GM12878 (cell line): ENCODE measurements around the gene JMJD4. TPM values are rescaled to one million over a fixed set of nuclear protein-coding genes. Genes with fewer than 3 reads are reported as not detected.
A peak's percentile ranks its signal among the peaks of the same experiment; 100 is the strongest.

ENCODE experiments used
- ATF7 ChIP-seq: fragments of 450-650 bp; IDR thresholded peaks from 2 replicates; pipeline ENCODE4 v1.6.1; 2016; ENCODE audit warnings: low read depth, mild to moderate bottlenecking
- CREB1 ChIP-seq: IDR thresholded peaks from 2 replicates; pipeline ENCODE4 v1.6.1; 2012; ENCODE audit warnings: low read depth, mild to moderate bottlenecking, inconsistent platforms
- EED ChIP-seq: sonication (generic); IDR thresholded peaks from 2 replicates; pipeline ENCODE4 v1.6.1; 2016; ENCODE audit warnings: antibody characterized with exemption, low read depth
- EZH2 ChIP-seq: IDR thresholded peaks from 2 replicates; pipeline ENCODE4 v1.6.1; 2012; ENCODE audit warnings: low read depth, mild to moderate bottlenecking, control low read depth, inconsistent platforms, low read length, borderline replicate concordance; ENCODE audit not compliant: control insufficient read depth
- FOXK2 ChIP-seq: fragments of 450-650 bp; IDR thresholded peaks from 2 replicates; pipeline ENCODE4 v1.6.1; 2017; ENCODE audit warnings: mild to moderate bottlenecking, moderate library complexity
- KDM1A ChIP-seq: fragments of 200-600 bp; sonication (generic); IDR thresholded peaks from 2 replicates; pipeline ENCODE4 v1.6.1; 2016; ENCODE audit warnings: borderline replicate concordance
- MEF2A ChIP-seq: IDR thresholded peaks from 2 replicates; pipeline ENCODE4 v1.6.1; 2011; ENCODE audit warnings: low read depth, mild to moderate bottlenecking, low read length, moderate library complexity; ENCODE audit not compliant: insufficient read depth
- MTA2 ChIP-seq: fragments of 450-650 bp; IDR thresholded peaks from 2 replicates; pipeline ENCODE4 v1.6.1; 2016; ENCODE audit warnings: low read depth, mild to moderate bottlenecking, moderate library complexity
- POLR2AphosphoS5 ChIP-seq: IDR thresholded peaks from 2 replicates; pipeline ENCODE4 v1.6.1; 2011; ENCODE audit warnings: mild to moderate bottlenecking, low read length, inconsistent platforms
- SMAD1 ChIP-seq: fragments of 450-650 bp; IDR thresholded peaks from 2 replicates; pipeline ENCODE4 v1.6.1; 2018; ENCODE audit warnings: mild to moderate bottlenecking, low read depth; ENCODE audit not compliant: partially characterized antibody
- SPI1 ChIP-seq: IDR thresholded peaks from 2 replicates; pipeline ENCODE4 v1.6.1; 2011; ENCODE audit warnings: low read depth, mild to moderate bottlenecking, low read length, moderate library complexity, borderline replicate concordance; ENCODE audit not compliant: insufficient read depth
- STAT3 ChIP-seq: IDR thresholded peaks from 2 replicates; pipeline ENCODE4 v1.6.1; 2011; ENCODE audit warnings: low read depth, low read length, improper control_type of control experiment
- TBL1XR1 ChIP-seq: IDR thresholded peaks from 2 replicates; pipeline ENCODE4 v1.6.1; 2012; ENCODE audit warnings: low read depth, low read length, improper control_type of control experiment
- WRNIP1 ChIP-seq: IDR thresholded peaks from 2 replicates; pipeline ENCODE4 v1.6.1; 2011; ENCODE audit warnings: low read depth, low read length, improper control_type of control experiment, borderline replicate concordance
- YBX1 ChIP-seq: fragments of 450-650 bp; IDR thresholded peaks from 2 replicates; pipeline ENCODE4 v1.6.1; 2016; ENCODE audit warnings: antibody characterized with exemption
- polyA plus RNA-seq, 11 experiments: library from polyadenylated mRNA; depleted of rRNA in 4 of 11; unstranded in 6 of 11; stranded (reverse) in 5 of 11; fragments of >200 nt; fragmentation: Nextera tagmentation in 4 of 11; fragmentation: Illumina TruSeq in 1 of 11; extraction: Ambion mirVana in 4 of 11; extraction: Trizol in 1 of 11; gene quantifications; 1 replicate in 1 of 11; 2 replicates in 10 of 11; pipeline versions ENCODE4 v1.2.1 to v1.2.3, GENCODE V29; 2011 to 2016; ENCODE audit warnings: inconsistent platforms in 2 of 11, missing spikeins in 2 of 11, low read depth in 1 of 11
- total RNA-seq, 4 experiments: library from RNA; depleted of rRNA in 3 of 4; stranded (reverse); fragments of >200 nt in 3 of 4; fragmentation: Illumina TruSeq in 1 of 4; extraction: Trizol in 1 of 4; gene quantifications; 2 replicates each; pipeline versions ENCODE4 v1.2.1 to v1.2.3, GENCODE V29; 2013 to 2021
- TF ChIP-seq, protein P1 (sequence below): fragments of 450-650 bp; IDR thresholded peaks from 2 replicates; pipeline ENCODE4 v1.6.1; 2017; ENCODE audit warnings: borderline replicate concordance
- TF ChIP-seq, protein P2 (sequence below): fragments of 450-650 bp; IDR thresholded peaks from 2 replicates; pipeline ENCODE4 v1.6.1; 2018; ENCODE audit warnings: borderline replicate concordance, mild to moderate bottlenecking; ENCODE audit not compliant: partially characterized antibody
- TF ChIP-seq, protein P3 (sequence below): fragments of 450-650 bp; IDR thresholded peaks from 2 replicates; pipeline ENCODE4 v1.6.1; 2016; ENCODE audit warnings: mild to moderate bottlenecking
- TF ChIP-seq, protein P4 (sequence below): IDR thresholded peaks from 2 replicates; pipeline ENCODE4 v1.6.1; 2012; ENCODE audit warnings: low read depth, low read length, improper control_type of control experiment
- TF ChIP-seq, protein P5 (sequence below): fragments of 450-650 bp; formaldehyde crosslinking; IDR thresholded peaks from 2 replicates; pipeline ENCODE4 v1.4.0; 2020; ENCODE audit warnings: mild to moderate bottlenecking, moderate library complexity

The JMJD4 gene
- total and polyA plus RNA-seq, 10 of the 15 experiments (the other 5 are each of a cell fraction or from before 2014, with no cell fraction given), result 0.89 to 38.3 (median 18.4) TPM

DNA sequence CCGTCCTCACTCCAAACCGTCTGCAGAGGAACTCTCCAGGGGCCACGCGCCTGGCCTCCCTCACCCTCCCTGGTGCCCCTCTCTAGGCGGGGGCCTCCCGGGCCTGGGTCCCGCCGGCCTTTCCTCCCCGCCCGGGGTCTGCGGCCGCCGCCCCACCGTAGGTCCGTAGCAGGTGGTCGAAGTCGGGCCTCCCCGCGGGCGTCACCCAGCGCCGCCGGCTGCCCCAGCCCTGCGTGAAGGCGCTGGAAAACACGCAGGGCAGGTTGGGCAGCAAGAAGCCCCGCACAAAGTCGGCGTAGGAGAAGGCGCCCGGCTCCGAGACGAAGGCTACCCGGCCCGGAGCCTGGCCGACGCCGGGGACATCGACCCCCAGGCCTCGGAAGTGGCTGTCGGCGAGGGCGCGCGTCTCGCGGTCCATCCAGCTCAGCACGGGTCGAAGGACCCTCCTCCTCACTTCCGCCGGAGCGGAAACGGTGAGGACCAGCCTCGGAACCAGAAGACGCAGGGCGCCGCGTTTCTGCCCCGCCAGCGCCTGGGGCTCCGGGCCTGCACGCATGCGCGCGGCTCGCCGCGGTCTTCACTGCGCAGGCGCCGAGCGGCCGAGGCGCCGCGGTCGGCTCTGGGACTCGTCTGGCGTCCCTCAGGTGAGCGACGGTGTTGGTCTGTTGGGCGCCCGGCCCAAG is at the start of gene JMJD4, which contains the start of gene SNAP47 (continued):
- TF ChIP-seq MEF2A (0 out of 2 replicates have a peak, but pooled peaks have one; percentile 23), KDM1A (no peak), EED (no peak), WRNIP1 (no peak), SMAD1 (no peak), CREB1 (peak; percentile 82), YBX1 (no peak), EZH2 (no peak), ATF7 (no peak), POLR2AphosphoS5 (peak; percentile 74; the same call in 1 of the 2 replicates), MTA2 (no peak), SPI1 (no peak), FOXK2 (no peak), TBL1XR1 (peak; percentile 63; the same call in 1 of the 2 replicates), STAT3 (no peak)
- TF ChIP-seq, protein P1, sequence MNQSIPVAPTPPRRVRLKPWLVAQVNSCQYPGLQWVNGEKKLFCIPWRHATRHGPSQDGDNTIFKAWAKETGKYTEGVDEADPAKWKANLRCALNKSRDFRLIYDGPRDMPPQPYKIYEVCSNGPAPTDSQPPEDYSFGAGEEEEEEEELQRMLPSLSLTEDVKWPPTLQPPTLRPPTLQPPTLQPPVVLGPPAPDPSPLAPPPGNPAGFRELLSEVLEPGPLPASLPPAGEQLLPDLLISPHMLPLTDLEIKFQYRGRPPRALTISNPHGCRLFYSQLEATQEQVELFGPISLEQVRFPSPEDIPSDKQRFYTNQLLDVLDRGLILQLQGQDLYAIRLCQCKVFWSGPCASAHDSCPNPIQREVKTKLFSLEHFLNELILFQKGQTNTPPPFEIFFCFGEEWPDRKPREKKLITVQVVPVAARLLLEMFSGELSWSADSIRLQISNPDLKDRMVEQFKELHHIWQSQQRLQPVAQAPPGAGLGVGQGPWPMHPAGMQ, result no peak
- TF ChIP-seq, protein P2, sequence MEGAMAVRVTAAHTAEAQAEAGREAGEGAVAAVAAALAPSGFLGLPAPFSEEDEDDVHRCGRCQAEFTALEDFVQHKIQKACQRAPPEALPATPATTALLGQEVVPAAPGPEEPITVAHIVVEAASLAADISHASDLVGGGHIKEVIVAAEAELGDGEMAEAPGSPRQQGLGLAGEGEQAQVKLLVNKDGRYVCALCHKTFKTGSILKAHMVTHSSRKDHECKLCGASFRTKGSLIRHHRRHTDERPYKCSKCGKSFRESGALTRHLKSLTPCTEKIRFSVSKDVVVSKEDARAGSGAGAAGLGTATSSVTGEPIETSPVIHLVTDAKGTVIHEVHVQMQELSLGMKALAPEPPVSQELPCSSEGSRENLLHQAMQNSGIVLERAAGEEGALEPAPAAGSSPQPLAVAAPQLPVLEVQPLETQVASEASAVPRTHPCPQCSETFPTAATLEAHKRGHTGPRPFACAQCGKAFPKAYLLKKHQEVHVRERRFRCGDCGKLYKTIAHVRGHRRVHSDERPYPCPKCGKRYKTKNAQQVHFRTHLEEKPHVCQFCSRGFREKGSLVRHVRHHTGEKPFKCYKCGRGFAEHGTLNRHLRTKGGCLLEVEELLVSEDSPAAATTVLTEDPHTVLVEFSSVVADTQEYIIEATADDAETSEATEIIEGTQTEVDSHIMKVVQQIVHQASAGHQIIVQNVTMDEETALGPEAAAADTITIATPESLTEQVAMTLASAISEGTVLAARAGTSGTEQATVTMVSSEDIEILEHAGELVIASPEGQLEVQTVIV, result peak; percentile 41
- TF ChIP-seq, protein P3, sequence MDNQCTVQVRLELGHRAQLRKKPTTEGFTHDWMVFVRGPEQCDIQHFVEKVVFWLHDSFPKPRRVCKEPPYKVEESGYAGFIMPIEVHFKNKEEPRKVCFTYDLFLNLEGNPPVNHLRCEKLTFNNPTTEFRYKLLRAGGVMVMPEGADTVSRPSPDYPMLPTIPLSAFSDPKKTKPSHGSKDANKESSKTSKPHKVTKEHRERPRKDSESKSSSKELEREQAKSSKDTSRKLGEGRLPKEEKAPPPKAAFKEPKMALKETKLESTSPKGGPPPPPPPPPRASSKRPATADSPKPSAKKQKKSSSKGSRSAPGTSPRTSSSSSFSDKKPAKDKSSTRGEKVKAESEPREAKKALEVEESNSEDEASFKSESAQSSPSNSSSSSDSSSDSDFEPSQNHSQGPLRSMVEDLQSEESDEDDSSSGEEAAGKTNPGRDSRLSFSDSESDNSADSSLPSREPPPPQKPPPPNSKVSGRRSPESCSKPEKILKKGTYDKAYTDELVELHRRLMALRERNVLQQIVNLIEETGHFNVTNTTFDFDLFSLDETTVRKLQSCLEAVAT, result no peak
- TF ChIP-seq, protein P4, sequence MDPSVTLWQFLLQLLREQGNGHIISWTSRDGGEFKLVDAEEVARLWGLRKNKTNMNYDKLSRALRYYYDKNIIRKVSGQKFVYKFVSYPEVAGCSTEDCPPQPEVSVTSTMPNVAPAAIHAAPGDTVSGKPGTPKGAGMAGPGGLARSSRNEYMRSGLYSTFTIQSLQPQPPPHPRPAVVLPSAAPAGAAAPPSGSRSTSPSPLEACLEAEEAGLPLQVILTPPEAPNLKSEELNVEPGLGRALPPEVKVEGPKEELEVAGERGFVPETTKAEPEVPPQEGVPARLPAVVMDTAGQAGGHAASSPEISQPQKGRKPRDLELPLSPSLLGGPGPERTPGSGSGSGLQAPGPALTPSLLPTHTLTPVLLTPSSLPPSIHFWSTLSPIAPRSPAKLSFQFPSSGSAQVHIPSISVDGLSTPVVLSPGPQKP, result peak; percentile 91
- TF ChIP-seq, protein P5, sequence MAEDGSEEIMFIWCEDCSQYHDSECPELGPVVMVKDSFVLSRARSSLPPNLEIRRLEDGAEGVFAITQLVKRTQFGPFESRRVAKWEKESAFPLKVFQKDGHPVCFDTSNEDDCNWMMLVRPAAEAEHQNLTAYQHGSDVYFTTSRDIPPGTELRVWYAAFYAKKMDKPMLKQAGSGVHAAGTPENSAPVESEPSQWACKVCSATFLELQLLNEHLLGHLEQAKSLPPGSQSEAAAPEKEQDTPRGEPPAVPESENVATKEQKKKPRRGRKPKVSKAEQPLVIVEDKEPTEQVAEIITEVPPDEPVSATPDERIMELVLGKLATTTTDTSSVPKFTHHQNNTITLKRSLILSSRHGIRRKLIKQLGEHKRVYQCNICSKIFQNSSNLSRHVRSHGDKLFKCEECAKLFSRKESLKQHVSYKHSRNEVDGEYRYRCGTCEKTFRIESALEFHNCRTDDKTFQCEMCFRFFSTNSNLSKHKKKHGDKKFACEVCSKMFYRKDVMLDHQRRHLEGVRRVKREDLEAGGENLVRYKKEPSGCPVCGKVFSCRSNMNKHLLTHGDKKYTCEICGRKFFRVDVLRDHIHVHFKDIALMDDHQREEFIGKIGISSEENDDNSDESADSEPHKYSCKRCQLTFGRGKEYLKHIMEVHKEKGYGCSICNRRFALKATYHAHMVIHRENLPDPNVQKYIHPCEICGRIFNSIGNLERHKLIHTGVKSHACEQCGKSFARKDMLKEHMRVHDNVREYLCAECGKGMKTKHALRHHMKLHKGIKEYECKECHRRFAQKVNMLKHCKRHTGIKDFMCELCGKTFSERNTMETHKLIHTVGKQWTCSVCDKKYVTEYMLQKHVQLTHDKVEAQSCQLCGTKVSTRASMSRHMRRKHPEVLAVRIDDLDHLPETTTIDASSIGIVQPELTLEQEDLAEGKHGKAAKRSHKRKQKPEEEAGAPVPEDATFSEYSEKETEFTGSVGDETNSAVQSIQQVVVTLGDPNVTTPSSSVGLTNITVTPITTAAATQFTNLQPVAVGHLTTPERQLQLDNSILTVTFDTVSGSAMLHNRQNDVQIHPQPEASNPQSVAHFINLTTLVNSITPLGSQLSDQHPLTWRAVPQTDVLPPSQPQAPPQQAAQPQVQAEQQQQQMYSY (CRISPR knock-in tag), result no peak
